Peyer's patch (tissue), 4 donors: ENCODE data around the gene EVI2A.
"Not testable (repeated sequence)": the region's sequence is repeated elsewhere in the genome, so short reads cannot be mapped to it uniquely, and the experiment has no call there.

ENCODE experiments used
- POLR2A ChIP-seq, 2 donors: fragments of 450-650 bp; IDR thresholded peaks; one replicate each; pipeline ENCODE4 v1.5.1; 2017; ENCODE audit warnings: antibody characterized with exemption in 2 of 2, mild to moderate bottlenecking in 2 of 2, moderate library complexity in 2 of 2
- TF ChIP-seq, protein P1 (sequence below), 6 experiments: fragments of 450-650 bp in 4 of 6; fragments of 200-600 bp in 2 of 6; sonication (generic) in 1 of 6; IDR thresholded peaks; one replicate each; pipeline ENCODE4 v1.5.1; 2017 to 2019; ENCODE audit warnings: antibody characterized with exemption in 6 of 6, mild to moderate bottlenecking in 3 of 6, moderate library complexity in 1 of 6

DNA sequence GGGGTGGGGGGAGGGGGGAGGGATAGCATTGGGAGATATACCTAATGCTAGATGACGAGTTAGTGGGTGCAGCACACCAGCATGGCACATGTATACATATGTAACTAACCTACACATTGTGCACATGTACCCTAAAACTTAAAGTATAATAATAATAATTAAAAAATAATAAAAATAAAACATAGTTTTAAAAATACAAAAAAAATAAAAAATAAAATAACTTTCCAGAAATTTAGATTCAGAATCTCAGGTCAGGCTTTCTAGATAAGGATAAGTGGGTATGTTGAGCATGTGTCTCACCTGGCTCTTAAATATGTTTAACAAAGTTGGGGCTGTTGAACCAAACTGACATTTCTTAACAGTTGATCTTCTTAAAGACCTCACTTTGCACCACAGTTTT is 33.5 kb downstream of the EVI2A start:
- TF ChIP-seq, protein P1, sequence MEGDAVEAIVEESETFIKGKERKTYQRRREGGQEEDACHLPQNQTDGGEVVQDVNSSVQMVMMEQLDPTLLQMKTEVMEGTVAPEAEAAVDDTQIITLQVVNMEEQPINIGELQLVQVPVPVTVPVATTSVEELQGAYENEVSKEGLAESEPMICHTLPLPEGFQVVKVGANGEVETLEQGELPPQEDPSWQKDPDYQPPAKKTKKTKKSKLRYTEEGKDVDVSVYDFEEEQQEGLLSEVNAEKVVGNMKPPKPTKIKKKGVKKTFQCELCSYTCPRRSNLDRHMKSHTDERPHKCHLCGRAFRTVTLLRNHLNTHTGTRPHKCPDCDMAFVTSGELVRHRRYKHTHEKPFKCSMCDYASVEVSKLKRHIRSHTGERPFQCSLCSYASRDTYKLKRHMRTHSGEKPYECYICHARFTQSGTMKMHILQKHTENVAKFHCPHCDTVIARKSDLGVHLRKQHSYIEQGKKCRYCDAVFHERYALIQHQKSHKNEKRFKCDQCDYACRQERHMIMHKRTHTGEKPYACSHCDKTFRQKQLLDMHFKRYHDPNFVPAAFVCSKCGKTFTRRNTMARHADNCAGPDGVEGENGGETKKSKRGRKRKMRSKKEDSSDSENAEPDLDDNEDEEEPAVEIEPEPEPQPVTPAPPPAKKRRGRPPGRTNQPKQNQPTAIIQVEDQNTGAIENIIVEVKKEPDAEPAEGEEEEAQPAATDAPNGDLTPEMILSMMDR (IDR thresholded peaks at IDR 0.05), result not testable (repeated sequence)
- not testable (repeated sequence) for TF ChIP-seq POLR2A (IDR thresholded peaks at IDR 0.05)
